HL-60/S4 (cell line): ENCODE measurements around the gene MFAP3.
"Not testable (repeated sequence)": the region's sequence is repeated elsewhere in the genome, so short reads cannot be mapped to it uniquely, and the experiment has no call there.

Experiments used
- in situ Hi-C: fragments of 300-500 bp; cut with MboI; formaldehyde crosslinking; loops from 2 replicates; pipeline ENCODE4 v1.14.3; 2022; ENCODE audit warnings: low sequenced_read_pairs

Gene MFAP3

GRCh38 chr5:154038707-154039457 lies at the start of gene MFAP3, which contains the start of gene FAM114A2:
MFAP3 (plus strand) TSS chr5:154038967; CDS start chr5:154049723, 10,756 bp downstream.
FAM114A2 (minus strand) TSS chr5:154038910; CDS start chr5:154034953, 3,957 bp downstream.
- in situ Hi-C loops = no loop called here

- in situ Hi-C loops = loop anchor here (25.0 kb wide), 1 partner anchor 621 kb away; no protein-coding TSS in a partner anchor
Measured at GRCh38 chr5:153991168-153991567, 47.6 kb upstream of the MFAP3 start.

GRCh38 chr5:153998010-153998409 lies 40.8 kb upstream of the MFAP3 start:
- in situ Hi-C loops = loop anchor here (25.0 kb wide), 1 partner anchor 614 kb away; no protein-coding TSS in a partner anchor

- in situ Hi-C loops = loop anchor here (25.0 kb wide), 1 partner anchor 614 kb away; no protein-coding TSS in a partner anchor
Measured at GRCh38 chr5:153998768-153999167, 40.0 kb upstream of the MFAP3 start.

GRCh38 chr5:153999995-154000394 lies 38.8 kb upstream of the MFAP3 start:
- in situ Hi-C loops = loop anchor here (25.0 kb wide), 1 partner anchor 612 kb away; no protein-coding TSS in a partner anchor

GRCh38 chr5:154000703-154001102 lies 38.1 kb upstream of the MFAP3 start:
- in situ Hi-C loops = no loop called here

- in situ Hi-C loops = no loop called here
Measured at GRCh38 chr5:154002093-154002492, 36.7 kb upstream of the MFAP3 start.

- in situ Hi-C loops = no loop called here
Measured at GRCh38 chr5:154002511-154003020, 36.2 kb upstream of the MFAP3 start.

- in situ Hi-C loops = no loop called here
Measured at GRCh38 chr5:154005648-154006047, 33.1 kb upstream of the MFAP3 start.

GRCh38 chr5:154010660-154011059 lies 28.1 kb upstream of the MFAP3 start:
- in situ Hi-C loops = no loop called here

GRCh38 chr5:154015071-154015693 lies 23.6 kb upstream of the MFAP3 start:
- in situ Hi-C loops = no loop called here

- in situ Hi-C loops = not testable (repeated sequence)
Measured at GRCh38 chr5:154018919-154019318, 19.8 kb upstream of the MFAP3 start.

- in situ Hi-C loops = no loop called here
Measured at GRCh38 chr5:154025951-154026350, 12.8 kb upstream of the MFAP3 start.

GRCh38 chr5:154031937-154032489 lies 6.8 kb upstream of the MFAP3 start:
- in situ Hi-C loops = no loop called here

- in situ Hi-C loops = no loop called here
Measured at GRCh38 chr5:154034944-154035343, 3.8 kb upstream of the MFAP3 start.

GRCh38 chr5:154038261-154038706 lies 483 bp upstream of the MFAP3 start:
- in situ Hi-C loops = no loop called here

- in situ Hi-C loops = no loop called here
Measured at GRCh38 chr5:154039458-154039829, 677 bp downstream of the MFAP3 start.

GRCh38 chr5:154042766-154043165 lies 4.0 kb downstream of the MFAP3 start:
- in situ Hi-C loops = no loop called here

GRCh38 chr5:154044099-154044498 lies 5.3 kb downstream of the MFAP3 start:
- in situ Hi-C loops = no loop called here

GRCh38 chr5:154044581-154044980 lies 5.8 kb downstream of the MFAP3 start:
- in situ Hi-C loops = no loop called here

GRCh38 chr5:154046486-154046885 lies 7.7 kb downstream of the MFAP3 start:
- in situ Hi-C loops = no loop called here
